ENCODE data around the gene PON3. TPM values are rescaled to one million over a fixed set of nuclear protein-coding genes. Genes with fewer than 3 reads are reported as not detected.

PON3 gene
- total RNA-seq, 1 experiment from 2014 or later = not detected

GRCh38 chr7:95340491-95340890 is 55.7 kb downstream of the PON3 start:
- no peak overlapping the region for H3T11ph ChIP-seq (ENCODE audit: low read length)
- no peak overlapping the region for H4K91ac ChIP-seq (ENCODE audit: insufficient read length, low read depth, low read length)
- TF ChIP-seq CTCF (conservative IDR thresholded peaks at IDR 0.05) = no peak
- no CpG with 5 or more reads among the region's 2 CpGs for WGBS (ENCODE audit: extremely low coverage, insufficient read length, low lambda C conversion rate)
- no peak overlapping the region for H3K23ac ChIP-seq (ENCODE audit: insufficient read length, low read depth, low read length)
- no peaks in the 10 kb centered on the region for H3K27me3 ChIP-seq (ENCODE audit: insufficient read depth, low read length)
- peaks cover 9% of the 10 kb centered on the region for H3K4me1 ChIP-seq (ENCODE audit: insufficient read depth, low read length)
- H3K4me2 ChIP-seq (ENCODE audit: insufficient read depth, insufficient read length, low read length) = no peak overlapping the region
- no peak overlapping the region for H2BK120ac ChIP-seq (ENCODE audit: low read depth, low read length, poor library complexity, severe bottlenecking)
- H3K79me2 ChIP-seq (ENCODE audit: insufficient read depth, low read length) = no peaks in the 10 kb centered on the region
- H2BK20ac ChIP-seq (ENCODE audit: low read depth, low read length, poor library complexity, severe bottlenecking) = no peak overlapping the region
- H3K9ac ChIP-seq (ENCODE audit: extremely low read depth, insufficient read length, low read length) = no peak overlapping the region
- no peak overlapping the region for H4K5ac ChIP-seq (ENCODE audit: insufficient read length, low read depth, low read length)
- H3K27ac ChIP-seq (ENCODE audit: insufficient read length, low read depth, low read length) = no peak overlapping the region
- no peak overlapping the region for H3K4ac ChIP-seq (ENCODE audit: low read depth, low read length)
- no peak overlapping the region for H3K27ac Mint-ChIP-seq
- H2BK5ac ChIP-seq (ENCODE audit: insufficient read length, low read length) = no peak overlapping the region
- no peak overlapping the region for H2AK5ac ChIP-seq (ENCODE audit: insufficient read length, low read length)
- no peak for DNase-seq
- no peaks in the 10 kb centered on the region for H3K79me1 ChIP-seq (ENCODE audit: insufficient read depth, low read depth, low read length, poor library complexity, severe bottlenecking)
- H3K4me1 Mint-ChIP-seq = peaks cover 16 to 18% of the 10 kb centered on the region in 2 experiments
- H3K56ac ChIP-seq (ENCODE audit: insufficient read length, low read depth, low read length) = no peak overlapping the region
- H3K36me3 Mint-ChIP-seq (ENCODE audit: insufficient read depth in 1 of 3, low read depth in 3 of 3) = peaks cover 0 to 1% (median 0%) of the 10 kb centered on the region in 3 experiments; a peak in 1 of 7 replicates
- H2BK12ac ChIP-seq (ENCODE audit: insufficient read length, low read depth, low read length) = no peak overlapping the region
- H2AFZ ChIP-seq (ENCODE audit: low read length) = no peak overlapping the region
- H3K9me3 Mint-ChIP-seq = peaks cover 0 to 3% of the 10 kb centered on the region in 2 experiments; a peak in 1 of 5 replicates
- no peak overlapping the region for H3K4me3 Mint-ChIP-seq
- no peaks in the 10 kb centered on the region for H4K20me1 ChIP-seq (ENCODE audit: control insufficient read depth, insufficient read depth, insufficient read length)
- no peaks in the 10 kb centered on the region for H3K23me2 ChIP-seq (ENCODE audit: insufficient read length, low read depth, low read length, poor library complexity, severe bottlenecking)
- H3K9me3 ChIP-seq (ENCODE audit: control insufficient read depth, low read depth, low read length) = no peaks in the 10 kb centered on the region
- no peak overlapping the region for H3K14ac ChIP-seq (ENCODE audit: insufficient read depth, low read length)
- no peak overlapping the region for H2BK15ac ChIP-seq (ENCODE audit: low read depth, low read length)
- no peak overlapping the region for H4K8ac ChIP-seq (replicated peaks; ENCODE audit: insufficient read length, low read depth, low read length)
- no peaks in the 10 kb centered on the region for H3K27me3 Mint-ChIP-seq (ENCODE audit: low read depth)
- no peak overlapping the region for H3K18ac ChIP-seq (ENCODE audit: insufficient read length, low read depth, low read length)
